IMR-90 (cell line): ENCODE measurements around the gene RNF112. TPM values are rescaled to one million over a fixed set of nuclear protein-coding genes. Genes with fewer than 3 reads are reported as not detected.

Experiments
- ATAC-seq: fragments of 200-7000 bp; cut with Tn5 transposase; 2 replicates; pipeline ENCODE4 v1.9.1; 2020; ENCODE audit warnings: low read depth, mild to moderate bottlenecking, moderate library complexity
- BruUV-seq: library from RNA; stranded (reverse); fragments of 400-500 nt; replicated peaks from 2 replicates; lab custom pipeline; 2021; lab: Mats Ljungman, UMichigan
- CTCF ChIA-PET: fragments of 300-600 bp; formaldehyde crosslinking; extraction: SDS; loops from one replicate; lab custom pipeline; 2021; ENCODE audit warnings: antibody characterized with exemption; lab: Yijun Ruan, JAX
- POLR2A ChIA-PET: fragments of 300-600 bp; sonication (Branson Sonifier 250); formaldehyde crosslinking; loops from one replicate; lab custom pipeline; 2022; ENCODE audit warnings: antibody characterized with exemption; ENCODE audit not compliant: unreplicated experiment; lab: Charles Lee
- DNase-seq: peaks from one replicate; pipeline ENCODE4 v3.0.0; 2013
- H2AFZ ChIP-seq: replicated peaks from 2 replicates; pipeline ENCODE3; 2013; ENCODE audit warnings: low read length, mild to moderate bottlenecking; ENCODE audit not compliant: poor library complexity
- H2AK5ac ChIP-seq: 2 replicates; pipeline ENCODE4 v1.6.1; 2013; ENCODE audit warnings: low read depth, low read length, inconsistent platforms
- H2AK9ac ChIP-seq: replicated peaks from 2 replicates; pipeline ENCODE3; 2013; ENCODE audit warnings: mild to moderate bottlenecking, low read depth, low read length, moderate library complexity; ENCODE audit not compliant: poor library complexity
- H2BK120ac ChIP-seq: 2 replicates; pipeline ENCODE4 v1.6.1; 2013; ENCODE audit warnings: low read depth, low read length, inconsistent platforms
- H2BK15ac ChIP-seq: 3 replicates; pipeline ENCODE4 v1.6.1; 2013; ENCODE audit warnings: low read depth, low read length, inconsistent platforms
- H2BK20ac ChIP-seq: 2 replicates; pipeline ENCODE4 v1.6.1; 2013; ENCODE audit warnings: low read depth, mild to moderate bottlenecking, inconsistent platforms, low read length, moderate library complexity
- H2BK5ac ChIP-seq: 2 replicates; pipeline ENCODE4 v1.6.1; 2013; ENCODE audit warnings: mild to moderate bottlenecking, low read depth, low read length, inconsistent platforms; ENCODE audit not compliant: poor library complexity, severe bottlenecking
- H3K14ac ChIP-seq: replicated peaks from 2 replicates; pipeline ENCODE4 v1.6.1; 2013; ENCODE audit warnings: low read depth, low read length, inconsistent platforms
- H3K18ac ChIP-seq: 2 replicates; pipeline ENCODE4 v1.6.1; 2013; ENCODE audit warnings: low read depth, low read length, control low read depth
- H3K23ac ChIP-seq: 2 replicates; pipeline ENCODE4 v1.6.1; 2013; ENCODE audit warnings: low read depth, low read length, inconsistent platforms
- H3K27ac ChIP-seq: 2 replicates; pipeline ENCODE4 v1.5.1; 2013; ENCODE audit warnings: mild to moderate bottlenecking, control low read depth, low read length; ENCODE audit not compliant: insufficient read depth
- H3K27me3 ChIP-seq: 2 replicates; pipeline ENCODE4 v1.6.1; 2013; ENCODE audit warnings: low read length; ENCODE audit not compliant: control insufficient read depth, insufficient read depth
- H3K36me3 ChIP-seq: 2 replicates; pipeline ENCODE4 v1.6.1; 2013; ENCODE audit warnings: low read length, mixed read lengths; ENCODE audit not compliant: control insufficient read depth, insufficient read depth
- H3K4ac ChIP-seq: 2 replicates; pipeline ENCODE4 v1.6.1; 2013; ENCODE audit warnings: low read depth, low read length, inconsistent platforms
- H3K4me1 ChIP-seq: 2 replicates; pipeline ENCODE4 v1.6.1; 2013; ENCODE audit warnings: low read length, mixed read lengths; ENCODE audit not compliant: control insufficient read depth, insufficient read depth
- H3K4me2 ChIP-seq: 2 replicates; pipeline ENCODE4 v1.6.1; 2013; ENCODE audit warnings: low read depth, mild to moderate bottlenecking, control low read depth, low read length, moderate library complexity
- H3K4me3 ChIP-seq: 2 replicates; pipeline ENCODE4 v1.5.1; 2013; ENCODE audit warnings: low read depth, mild to moderate bottlenecking, control low read depth, low read length, moderate library complexity; ENCODE audit not compliant: insufficient read depth
- H3K56ac ChIP-seq: 2 replicates; pipeline ENCODE4 v1.6.1; 2013; ENCODE audit warnings: low read length, inconsistent platforms; ENCODE audit not compliant: insufficient read depth; ENCODE audit errors: extremely low read depth
- H3K79me1 ChIP-seq, 2 experiments: 2 replicates each; pipeline ENCODE4 v1.6.1; 2013; ENCODE audit warnings: low read length in 2 of 2, inconsistent platforms in 1 of 2, low read depth in 1 of 2
- H3K9ac ChIP-seq: 2 replicates; pipeline ENCODE4 v1.6.1; 2013; ENCODE audit warnings: low read depth, low read length, control low read depth
- H3K9me1 ChIP-seq: 2 replicates; pipeline ENCODE4 v1.6.1; 2013; ENCODE audit warnings: low read length, inconsistent platforms; ENCODE audit not compliant: insufficient read depth
- H3K9me3 ChIP-seq: 2 replicates; pipeline ENCODE4 v1.6.1; 2013; ENCODE audit warnings: low read length; ENCODE audit not compliant: control insufficient read depth, insufficient read depth
- H4K20me1 ChIP-seq: 2 replicates; pipeline ENCODE4 v1.6.1; 2013; ENCODE audit warnings: low read length, inconsistent platforms; ENCODE audit not compliant: insufficient read depth
- H4K5ac ChIP-seq: 2 replicates; pipeline ENCODE4 v1.6.1; 2013; ENCODE audit warnings: mild to moderate bottlenecking, low read depth, low read length, control low read depth
- H4K8ac ChIP-seq, 2 experiments: 2 replicates each; pipeline ENCODE4 v1.6.1; 2013; ENCODE audit warnings: low read depth in 2 of 2, low read length in 2 of 2, control low read depth in 1 of 2, inconsistent platforms in 1 of 2
- H4K91ac ChIP-seq: 2 replicates; pipeline ENCODE4 v1.6.1; 2013; ENCODE audit warnings: low read depth, low read length, inconsistent platforms; ENCODE audit not compliant: insufficient read depth
- CTCF ChIP-seq: conservative IDR thresholded peaks from 2 replicates; pipeline ENCODE4 v1.5.1; 2012; ENCODE audit warnings: mild to moderate bottlenecking, low read depth, low read length, improper control_type of control experiment
- NFE2L2 ChIP-seq: fragments of 150-350 bp; IDR thresholded peaks from 2 replicates; pipeline ENCODE4 v1.6.1; 2016; ENCODE audit warnings: low read depth, mild to moderate bottlenecking, low read length
- POLR2A ChIP-seq: IDR thresholded peaks from 2 replicates; pipeline ENCODE4 v1.6.1; 2012; ENCODE audit warnings: mild to moderate bottlenecking, low read depth, low read length
- RAD21 ChIP-seq: IDR thresholded peaks from 2 replicates; pipeline ENCODE4 v1.6.1; 2012; ENCODE audit warnings: low read length, improper control_type of control experiment
- SMC3 ChIP-seq: fragments of 150-350 bp; IDR thresholded peaks from 2 replicates; pipeline ENCODE4 v1.6.1; 2016; ENCODE audit warnings: low read depth, mild to moderate bottlenecking, antibody characterized with exemption, low read length, moderate library complexity
- WGBS, 2 experiments: methylation state at CpG; one replicate each; pipeline versions ENCODE4 v1.1.5 to v1.1.7; 2013; ENCODE audit warnings: missing lambda C conversion rate in 2 of 2; ENCODE audit not compliant: insufficient read length in 1 of 2; ENCODE audit errors: extremely low coverage in 2 of 2; 5-methylcytosine and 5-hydroxymethylcytosine counted together
- dilution Hi-C: fragments of 300-500 bp; cut with HindIII; formaldehyde crosslinking; loops from one replicate; pipeline ENCODE4 v1.14.3; 2018; ENCODE audit warnings: low sequenced_read_pairs; ENCODE audit not compliant: unreplicated experiment
- in situ Hi-C: fragments of 300-500 bp; cut with MboI; formaldehyde crosslinking; loops from 3 replicates; pipeline ENCODE4 v1.14.3; 2019; ENCODE audit warnings: low sequenced_read_pairs, inconsistent platforms, mixed read lengths
- intact Hi-C: fragments of 100-400 bp; cut with micrococcal nuclease; formaldehyde crosslinking; loops from 2 replicates; pipeline ENCODE4 v1.10.0; 2022
- polyA plus RNA-seq, 3 experiments: library from polyadenylated mRNA; depleted of rRNA; stranded (reverse); fragments of >200 nt; gene quantifications; 2 replicates each; pipeline ENCODE4 v1.2.3, GENCODE V29; 2012; ENCODE audit warnings: low replicate concordance in 1 of 3
- total RNA-seq: library from RNA; depleted of rRNA; stranded (reverse); fragments of >200 nt; gene quantifications from 2 replicates; pipeline ENCODE4 v1.2.3, GENCODE V29; 2012

The RNF112 gene
- total and polyA plus RNA-seq, 2 of the 4 experiments (the other 2 are of a cell fraction), result 2.5 to 5.7 TPM

- no peak overlapping the region for H2AK9ac ChIP-seq
- ATAC-seq, result no peak
- no peak overlapping the region for H2AK5ac ChIP-seq
- no peak overlapping the region for H2BK15ac ChIP-seq
- ChIA-PET POLR2A (no interaction called here), CTCF (interaction anchor here (1.1 kb wide), 1 partner anchor 70 kb away, joined by 3 read pairs; no protein-coding TSS in a partner anchor)
- no peak overlapping the region for H2BK120ac ChIP-seq
- no peaks in the 10 kb centered on the region for H3K9me1 ChIP-seq
- H4K8ac ChIP-seq, result no peak overlapping the region
- H3K4me2 ChIP-seq, result no peak overlapping the region
- peaks cover under 1% of the 10 kb centered on the region for H3K27me3 ChIP-seq
- in situ Hi-C loops, result no loop called here
- no peak overlapping the region for H2BK5ac ChIP-seq
- TF ChIP-seq POLR2A (no peak), CTCF (no peak), NFE2L2 (no peak), RAD21 (no peak), SMC3 (no peak)
- WGBS, 2 experiments, result no CpG with 5 or more reads among the region's 5 CpGs
- H4K5ac ChIP-seq, result no peak overlapping the region
- no peak for DNase-seq
- no peak overlapping the region for H3K23ac ChIP-seq
- no peaks in the 10 kb centered on the region for H3K9me3 ChIP-seq
- no peak overlapping the region for H3K9ac ChIP-seq
- no peak overlapping the region for H3K18ac ChIP-seq
- no peaks in the 10 kb centered on the region for H3K4me1 ChIP-seq
- no peaks in the 10 kb centered on the region for H3K79me1 ChIP-seq
- intact Hi-C loops, result no loop called here
- no peak overlapping the region for H3K14ac ChIP-seq
- H2AFZ ChIP-seq, result no peak overlapping the region
- H3K36me3 ChIP-seq, result no peaks in the 10 kb centered on the region
- no peak overlapping the region for H3K4ac ChIP-seq
- no peak overlapping the region for H3K4me3 ChIP-seq
- dilution Hi-C loops, result no loop called here
- no peak overlapping the region for H3K56ac ChIP-seq
- no peak overlapping the region for H3K27ac ChIP-seq
- no TSS peak for BruUV-seq
- H2BK20ac ChIP-seq, result no peak overlapping the region
- H4K91ac ChIP-seq, result no peak overlapping the region
- no peaks in the 10 kb centered on the region for H4K20me1 ChIP-seq
Observed at GRCh38 chr17:19433255-19433654, 22.2 kb downstream of the RNF112 start.
